GM19463 (cell line): Measurements from ENCODE around the gene GSAP.
A peak's percentile ranks its signal among the peaks of the same experiment; 100 is the strongest.
"Not testable (repeated sequence)": the region's sequence is repeated elsewhere in the genome, so short reads cannot be mapped to it uniquely, and the experiment has no call there.

Experiments used
- ATAC-seq: cut with Tn5 transposase; IDR thresholded peaks from one replicate; pipeline ENCODE4 v1.9.1; 2021; ENCODE audit warnings: mild to moderate bottlenecking, moderate library complexity; ENCODE audit not compliant: unreplicated experiment

The GSAP gene

GRCh38 chr7:77360969-77361368 lies 55.2 kb downstream of the GSAP start:
- ATAC-seq = no peak

GRCh38 chr7:77360104-77360503 lies 56.0 kb downstream of the GSAP start:
- ATAC-seq = no peak

GRCh38 chr7:77359599-77359998 lies 56.5 kb downstream of the GSAP start:
- no peak for ATAC-seq

GRCh38 chr7:77354914-77355313 lies 61.2 kb downstream of the GSAP start:
- no peak for ATAC-seq

- ATAC-seq = no peak
Observed at GRCh38 chr7:77354484-77354883, 61.7 kb downstream of the GSAP start.

GRCh38 chr7:77353911-77354310 lies 62.2 kb downstream of the GSAP start:
- no peak for ATAC-seq

- ATAC-seq = no peak
Observed at GRCh38 chr7:77353407-77353721, 62.8 kb downstream of the GSAP start.

GRCh38 chr7:77352665-77353406 lies 63.3 kb downstream of the GSAP start:
- ATAC-seq = peak; percentile 21

GRCh38 chr7:77351539-77352004 lies 64.6 kb downstream of the GSAP start:
- peak; percentile 91 for ATAC-seq

GRCh38 chr7:77349141-77349540 lies 67.0 kb downstream of the GSAP start:
- ATAC-seq = no peak

- ATAC-seq = no peak
Observed at GRCh38 chr7:77348371-77348813, 67.8 kb downstream of the GSAP start.

GRCh38 chr7:77346441-77346840 lies 69.7 kb downstream of the GSAP start:
- ATAC-seq = no peak

GRCh38 chr7:77345426-77345825 lies 70.7 kb downstream of the GSAP start:
- ATAC-seq = not testable (repeated sequence)

- ATAC-seq = no peak
Observed at GRCh38 chr7:77339726-77340125, 76.4 kb downstream of the GSAP start.

- ATAC-seq = no peak
Observed at GRCh38 chr7:77338883-77339629, 77.1 kb downstream of the GSAP start.

- ATAC-seq = no peak
Observed at GRCh38 chr7:77338260-77338659, 77.9 kb downstream of the GSAP start.

GRCh38 chr7:77337456-77337990 lies 78.6 kb downstream of the GSAP start:
- ATAC-seq = no peak

GRCh38 chr7:77335581-77335980 lies 80.6 kb downstream of the GSAP start:
- ATAC-seq = no peak

- not testable (repeated sequence) for ATAC-seq
Observed at GRCh38 chr7:77334039-77334438, 82.1 kb downstream of the GSAP start.

- ATAC-seq = peak; percentile 64
Observed at GRCh38 chr7:77331938-77332695, 84.0 kb downstream of the GSAP start.

GRCh38 chr7:77330169-77330882 lies 85.8 kb downstream of the GSAP start:
- peak; percentile 60 for ATAC-seq
